Left forelimb (tissue), 1 donor: ENCODE data around the gene MFAP2.
"Not testable (repeated sequence)": the region's sequence is repeated elsewhere in the genome, so short reads cannot be mapped to it uniquely, and the experiment has no call there.

Source experiments
- DNase-seq: peaks from one replicate; pipeline ENCODE4 v3.0.0-alpha.2; 2018; ENCODE audit warnings: low spot score

Gene MFAP2

GRCh38 chr1:16929146-16930041 lies 51.0 kb downstream of the MFAP2 start:
- DNase-seq = not testable (repeated sequence)

DNA sequence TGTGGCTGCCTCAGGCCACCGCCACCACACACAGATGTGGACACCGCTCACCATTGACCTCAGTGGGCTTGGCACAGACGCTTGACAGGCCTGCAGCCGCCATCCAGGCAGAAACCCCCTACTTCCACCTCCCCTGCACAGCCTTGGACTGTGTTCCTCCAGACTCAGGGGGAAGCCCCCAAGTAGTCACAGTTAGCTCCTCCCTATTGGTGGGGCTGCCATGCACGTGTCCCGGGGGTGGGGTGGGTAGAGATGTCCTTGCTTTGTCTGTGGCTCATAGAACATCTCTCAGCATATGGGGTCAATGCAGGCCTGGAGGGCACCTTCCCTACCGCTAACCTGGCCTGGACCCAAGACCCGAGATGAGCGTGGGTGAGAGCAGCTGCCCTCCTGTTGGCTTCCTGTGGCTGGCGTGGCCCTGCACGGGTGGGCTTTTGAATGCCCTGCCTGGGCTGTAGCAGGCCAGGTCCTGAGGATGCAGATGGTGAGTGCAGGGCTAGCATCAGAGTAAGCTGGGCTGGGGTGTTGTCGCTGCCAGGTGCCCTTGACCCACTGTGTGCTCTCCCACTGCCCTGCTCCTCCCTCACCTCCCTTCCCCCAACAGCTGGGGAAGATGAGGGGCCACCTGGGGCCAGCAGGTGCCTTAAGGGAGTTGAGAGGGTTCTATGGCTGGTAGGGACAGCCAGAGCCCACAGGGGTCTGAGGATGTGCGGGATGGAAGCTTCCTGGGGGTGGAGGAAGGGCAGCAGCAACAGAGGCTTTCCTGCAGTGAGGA lies 52.5 kb downstream of the MFAP2 start:
- no peak for DNase-seq

- DNase-seq = no peak
These were observed 53.2 kb downstream of the MFAP2 start for GRCh38 chr1:16927256-16927655.

DNA sequence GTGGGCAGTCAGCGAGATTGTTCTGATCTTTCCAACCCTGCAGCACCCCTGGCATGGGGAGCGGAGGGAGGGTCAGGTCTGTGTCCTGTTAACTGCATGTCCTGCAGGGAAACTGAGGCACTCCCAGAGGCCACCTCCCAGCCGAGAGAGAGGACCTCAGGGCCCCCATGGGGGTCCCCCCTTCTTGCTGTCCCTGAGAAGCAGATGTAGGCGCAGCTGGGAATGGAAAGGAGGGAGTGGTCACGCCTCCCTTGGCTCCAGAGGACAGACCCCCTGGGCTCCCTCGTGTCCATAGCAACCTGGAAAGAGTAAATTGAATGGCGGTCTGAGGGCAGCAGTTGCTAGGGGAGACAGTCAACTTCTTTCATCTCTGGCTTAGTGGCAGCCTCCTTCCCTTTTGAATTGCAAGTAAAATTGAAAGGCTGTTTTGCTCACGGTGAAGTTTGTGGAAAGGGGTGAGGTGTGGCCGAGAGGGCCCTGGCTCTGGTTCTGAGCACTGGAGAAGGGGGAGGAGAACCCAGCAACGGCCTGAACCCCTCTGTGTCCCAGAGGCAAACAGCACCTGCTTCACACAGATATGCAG lies 53.8 kb downstream of the MFAP2 start:
- no peak for DNase-seq

DNA sequence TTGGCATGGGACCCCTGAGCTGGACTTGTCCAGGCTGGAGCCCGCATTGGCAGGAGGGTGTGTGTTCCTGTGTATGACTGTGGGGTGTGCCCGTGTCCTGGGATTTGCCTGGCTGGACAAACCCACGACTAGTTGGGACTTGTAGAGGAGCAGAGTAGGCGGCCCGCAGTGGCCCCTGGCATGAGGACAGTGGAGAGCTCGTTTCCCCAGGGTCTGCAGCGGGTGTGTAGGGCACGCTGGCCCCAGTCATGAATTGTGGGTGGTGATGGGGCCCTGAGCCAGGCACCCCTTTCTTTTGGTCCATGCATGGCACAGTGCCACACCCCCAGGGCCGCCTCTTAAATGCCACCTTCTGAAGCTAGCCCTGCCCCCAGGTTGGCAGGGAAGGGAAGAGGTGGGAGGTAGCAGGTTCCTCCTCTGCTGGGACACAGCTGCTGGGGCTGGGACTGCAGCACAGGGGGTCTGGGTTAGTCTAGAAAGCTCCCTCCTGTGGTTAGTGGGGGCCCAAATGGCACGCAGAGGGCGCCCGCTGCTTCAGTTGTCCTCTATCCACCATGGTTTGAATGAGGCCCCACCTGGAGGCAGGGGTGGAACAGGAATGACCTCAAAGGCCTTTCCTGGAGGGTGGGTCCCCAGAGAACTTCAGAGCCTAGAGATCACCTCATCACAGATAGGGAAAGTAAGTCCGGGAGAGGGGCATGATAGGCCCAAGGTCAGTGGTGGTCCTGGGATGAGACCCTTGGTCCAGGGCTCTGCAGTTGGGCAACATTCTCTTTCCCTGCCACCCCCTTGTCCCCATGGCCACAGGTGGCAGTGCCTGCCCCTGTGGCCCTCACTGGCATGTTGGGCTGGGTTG lies 54.6 kb downstream of the MFAP2 start:
- DNase-seq = no peak

GRCh38 chr1:16924919-16925477 lies 55.4 kb downstream of the MFAP2 start:
- DNase-seq = no peak
